CD4-positive, CD25-positive, alpha-beta regulatory T cell (primary cell): ENCODE measurements around the gene SMAD4. TPM values are rescaled to one million over a fixed set of nuclear protein-coding genes. Genes with fewer than 3 reads are reported as not detected.
"Not testable (repeated sequence)": the region's sequence is repeated elsewhere in the genome, so short reads cannot be mapped to it uniquely, and the experiment has no call there.

Experiments used
- ATAC-seq, 2 donors: fragments of 150-1000 bp; cut with Tn5 transposase; one replicate each; pipeline ENCODE4 v1.10.0; 2021; ENCODE audit warnings: low read depth in 2 of 2, moderate number of reproducible peaks in 2 of 2, moderate library complexity in 1 of 2
- DNase-seq, 3 donors: peaks; one replicate each; pipeline versions ENCODE4 v3.0.0 to v3.0.0-alpha.2; 2012 to 2022; ENCODE audit warnings: mixed read lengths in 1 of 3
- H3K27ac ChIP-seq: one replicate; pipeline ENCODE4 v1.7.0; 2013; ENCODE audit warnings: mild to moderate bottlenecking, low read length; ENCODE audit not compliant: insufficient read depth, poor library complexity, severe bottlenecking
- H3K27me3 ChIP-seq: one replicate; pipeline ENCODE4 v1.7.0; 2013; ENCODE audit warnings: low read length; ENCODE audit not compliant: control insufficient read depth, insufficient read depth
- H3K36me3 ChIP-seq: one replicate; pipeline ENCODE4 v1.7.0; 2013; ENCODE audit warnings: mild to moderate bottlenecking, low read length, moderate library complexity; ENCODE audit not compliant: control insufficient read depth, insufficient read depth
- H3K4me1 ChIP-seq: 2 replicates; pipeline ENCODE4 v1.7.0; 2013; ENCODE audit warnings: mild to moderate bottlenecking, low read length; ENCODE audit not compliant: insufficient read depth, control insufficient read depth, poor library complexity, severe bottlenecking
- H3K4me3 ChIP-seq: one replicate; pipeline ENCODE4 v1.7.0; 2013; ENCODE audit warnings: low read depth, mild to moderate bottlenecking, low read length, moderate library complexity
- H3K9me3 ChIP-seq, 2 experiments: 1 replicate in 1 of 2; 2 replicates in 1 of 2; pipeline ENCODE4 v1.7.0; 2013; ENCODE audit warnings: low read length in 2 of 2, mild to moderate bottlenecking in 1 of 2, moderate library complexity in 1 of 2; ENCODE audit not compliant: control insufficient read depth in 2 of 2
- H3K27ac Mint-ChIP-seq, 3 donors: one replicate each; pipeline ENCODE4 v1.8.0; 2020 to 2022; ENCODE audit warnings: mild to moderate bottlenecking in 3 of 3, mixed read lengths in 3 of 3, moderate library complexity in 2 of 3
- H3K27me3 Mint-ChIP-seq: one replicate; pipeline ENCODE4 v1.8.0; 2022; ENCODE audit warnings: mild to moderate bottlenecking, mixed read lengths
- H3K36me3 Mint-ChIP-seq: one replicate; pipeline ENCODE4 v1.8.0; 2020; ENCODE audit warnings: mixed read lengths
- H3K4me1 Mint-ChIP-seq, 4 donors: one replicate each; pipeline ENCODE4 v1.8.0; 2020 to 2022; ENCODE audit warnings: mixed read lengths in 4 of 4, mild to moderate bottlenecking in 1 of 4
- H3K4me3 Mint-ChIP-seq, 4 donors: one replicate each; pipeline ENCODE4 v1.8.0; 2020 to 2022; ENCODE audit warnings: mild to moderate bottlenecking in 4 of 4, mixed read lengths in 4 of 4, moderate library complexity in 3 of 4
- H3K9me3 Mint-ChIP-seq, 7 donors: one replicate each; pipeline ENCODE4 v1.8.0; 2020 to 2022; ENCODE audit warnings: mixed read lengths in 7 of 7, mild to moderate bottlenecking in 3 of 7, moderate library complexity in 2 of 7
- polyA plus RNA-seq, 4 donors: library from polyadenylated mRNA; unstranded; fragments of 300-500 nt; fragmentation: Illumina TruSeq; gene quantifications; one replicate each; pipeline ENCODE4 v1.2.3, GENCODE V29; 2021
- total RNA-seq: library from RNA; stranded (reverse); gene quantifications from one replicate; pipeline ENCODE4 v1.2.3, GENCODE V29; 2022

Gene SMAD4
- total and polyA plus RNA-seq, 5 donors from 2014 or later: 61.5 to 89.5 (median 81.1) TPM

DNA sequence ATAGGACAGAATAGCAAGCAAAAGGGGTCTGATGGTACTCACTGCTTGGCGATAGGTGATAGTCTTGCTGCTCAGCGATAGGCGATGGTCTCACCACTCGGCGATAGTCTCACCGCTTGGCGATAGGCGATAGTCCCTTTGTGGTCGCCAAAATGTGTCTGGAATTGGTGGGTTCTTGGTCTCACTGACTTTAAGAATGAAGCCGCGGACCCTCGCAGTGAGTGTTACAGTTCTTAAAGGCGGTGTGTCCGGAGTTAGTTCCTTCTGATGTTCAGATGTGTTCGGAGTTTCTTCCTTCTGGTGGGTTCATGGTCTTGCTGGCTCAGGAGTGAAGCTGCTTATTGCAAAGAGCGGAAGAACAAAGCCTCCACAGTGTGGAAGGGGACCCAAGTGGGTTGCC, 90.0 kb downstream of the SMAD4 start:
- H3K4me3 ChIP-seq, ATAC-seq, H3K27ac Mint-ChIP-seq, H3K36me3 Mint-ChIP-seq, H3K27ac ChIP-seq, H3K4me3 Mint-ChIP-seq, H3K9me3 ChIP-seq, DNase-seq, H3K36me3 ChIP-seq, H3K4me1 ChIP-seq, H3K9me3 Mint-ChIP-seq, H3K27me3 Mint-ChIP-seq, H3K27me3 ChIP-seq, H3K4me1 Mint-ChIP-seq: not testable (repeated sequence)

DNA sequence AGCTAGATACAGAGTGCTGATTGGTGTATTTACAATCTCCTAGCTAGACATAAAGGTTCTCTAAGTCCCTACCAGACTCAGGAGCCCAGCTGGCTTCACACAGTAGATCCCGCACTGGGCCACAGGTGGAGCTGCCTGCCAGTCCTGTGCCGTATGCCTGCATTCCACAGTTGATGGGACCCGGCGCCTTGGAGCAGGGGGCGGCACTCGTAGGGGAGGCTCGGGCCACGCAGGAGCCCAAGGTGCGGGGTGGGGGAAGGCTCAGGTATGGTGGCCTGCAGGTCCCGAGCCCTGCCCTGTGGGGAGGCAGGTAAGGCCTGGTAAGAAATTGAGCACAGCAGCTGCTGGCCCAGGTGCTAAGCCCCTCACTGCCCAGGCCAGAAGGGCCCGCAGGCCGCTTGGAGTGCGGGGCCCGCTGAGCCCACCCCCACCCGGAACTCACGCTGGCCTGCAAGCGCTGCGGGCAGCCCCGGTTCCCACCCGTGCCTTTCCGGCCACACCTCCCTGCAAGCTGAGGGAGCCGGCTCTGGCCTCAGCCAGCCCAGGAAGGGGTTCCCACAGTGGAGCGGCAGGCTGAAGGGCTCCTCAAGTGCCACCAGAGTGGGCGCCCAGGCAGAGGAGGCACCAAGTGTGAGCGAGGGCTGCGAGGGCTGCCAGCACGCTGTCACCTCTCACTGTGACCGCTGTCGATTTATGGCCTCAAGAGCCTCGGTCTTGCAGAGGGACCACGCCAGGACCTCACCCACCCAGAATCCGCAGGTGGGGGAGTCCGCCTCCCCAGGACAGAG, 91.0 kb downstream of the SMAD4 start:
- H3K27me3 Mint-ChIP-seq: no peaks in the 10 kb centered on the region
- Histone ChIP-seq H3K27ac (no peak overlapping the region), H3K27me3 (no peaks in the 10 kb centered on the region)

DNA sequence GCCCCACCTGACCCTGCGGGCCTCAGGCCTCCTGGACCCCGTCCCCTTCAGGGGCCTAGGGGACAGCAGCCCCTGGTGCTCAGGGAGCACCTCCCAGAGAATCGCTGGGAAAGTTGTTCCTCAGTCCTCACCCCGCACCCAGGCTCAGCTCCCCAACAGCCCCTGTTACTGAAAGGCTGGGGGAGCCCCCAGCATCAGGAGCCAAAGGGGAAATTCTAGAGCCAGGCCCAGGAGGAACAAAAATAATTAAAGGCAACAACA, 91.5 kb downstream of the SMAD4 start:
- no peaks in the 10 kb centered on the region for H3K27me3 ChIP-seq
- Mint-ChIP-seq H3K9me3 (peaks cover 0 to 4% (median 3%) of the 10 kb centered on the region in 7 donors), H3K4me1 (no peaks in the 10 kb centered on the region), H3K4me3 (no peak overlapping the region), H3K36me3 (no peaks in the 10 kb centered on the region), H3K27ac (no peak overlapping the region), H3K27me3 (no peaks in the 10 kb centered on the region)
- H3K9me3 ChIP-seq: no peaks in the 10 kb centered on the region
- ATAC-seq (no peak), DNase-seq (no peak)
- H3K4me3 ChIP-seq: no peak overlapping the region
- no peaks in the 10 kb centered on the region for H3K36me3 ChIP-seq
- no peak overlapping the region for H3K27ac ChIP-seq
- no peaks in the 10 kb centered on the region for H3K4me1 ChIP-seq

More for the DNA sequence above, 91.0 kb downstream of the SMAD4 start:
- DNase-seq: no peak
- Mint-ChIP-seq H3K4me3 (no peak overlapping the region), H3K4me1 (no peaks in the 10 kb centered on the region), H3K9me3 (peaks cover 0 to 4% (median 3%) of the 10 kb centered on the region in 7 donors), H3K27ac (no peak overlapping the region), H3K36me3 (no peaks in the 10 kb centered on the region)
- Histone ChIP-seq H3K4me3 (no peak overlapping the region), H3K4me1 (no peaks in the 10 kb centered on the region), H3K36me3 (no peaks in the 10 kb centered on the region), H3K9me3 (no peaks in the 10 kb centered on the region)
- ATAC-seq: no peak

DNA sequence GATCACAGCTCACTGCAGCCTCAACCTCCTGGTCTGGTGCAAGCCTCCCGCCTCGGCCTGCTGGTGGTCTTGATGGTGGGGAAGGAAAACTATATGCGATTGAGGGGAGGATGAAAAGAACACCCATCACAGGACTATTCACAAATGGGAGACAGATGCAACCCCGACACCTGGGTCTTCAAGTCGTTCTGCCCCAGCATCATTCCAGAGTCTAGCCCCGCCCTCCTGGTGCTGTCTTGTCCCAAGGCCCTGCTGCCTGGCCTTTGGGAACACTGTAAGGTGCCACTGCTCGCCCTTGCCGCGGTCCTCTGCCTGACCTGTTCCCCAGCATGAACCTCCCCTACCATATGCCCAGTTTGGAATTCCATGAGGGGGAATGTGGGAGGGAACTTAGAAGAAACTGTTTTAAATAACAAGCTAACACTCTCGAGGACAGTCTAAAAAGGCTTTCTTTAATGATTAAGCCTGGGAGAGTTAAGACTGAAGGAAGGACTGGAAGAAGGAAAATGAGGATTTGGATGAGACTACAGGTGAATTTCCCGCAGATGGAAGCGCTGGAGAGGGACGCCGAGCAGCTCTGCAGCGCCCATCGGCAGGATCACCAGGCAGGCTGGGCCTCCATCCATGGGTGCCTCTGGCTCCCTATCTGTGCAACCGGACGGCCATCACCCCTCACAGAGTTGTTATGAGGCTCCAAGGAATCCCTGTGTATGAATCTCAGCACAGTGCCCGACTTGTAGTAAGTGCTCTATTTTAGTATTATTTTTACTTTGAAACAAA, 92.4 kb downstream of the SMAD4 start:
- Mint-ChIP-seq H3K36me3 (no peaks in the 10 kb centered on the region), H3K4me1 (no peaks in the 10 kb centered on the region), H3K27me3 (no peaks in the 10 kb centered on the region), H3K27ac (no peak overlapping the region), H3K4me3 (no peak overlapping the region), H3K9me3 (peaks cover 0 to 4% (median 3%) of the 10 kb centered on the region in 7 donors)
- no peaks in the 10 kb centered on the region for H3K27me3 ChIP-seq
- DNase-seq (no peak), ATAC-seq (no peak)
- H3K9me3 ChIP-seq: no peaks in the 10 kb centered on the region
- no peaks in the 10 kb centered on the region for H3K4me1 ChIP-seq
- no peaks in the 10 kb centered on the region for H3K36me3 ChIP-seq
- H3K4me3 ChIP-seq: no peak overlapping the region
- no peak overlapping the region for H3K27ac ChIP-seq

DNA sequence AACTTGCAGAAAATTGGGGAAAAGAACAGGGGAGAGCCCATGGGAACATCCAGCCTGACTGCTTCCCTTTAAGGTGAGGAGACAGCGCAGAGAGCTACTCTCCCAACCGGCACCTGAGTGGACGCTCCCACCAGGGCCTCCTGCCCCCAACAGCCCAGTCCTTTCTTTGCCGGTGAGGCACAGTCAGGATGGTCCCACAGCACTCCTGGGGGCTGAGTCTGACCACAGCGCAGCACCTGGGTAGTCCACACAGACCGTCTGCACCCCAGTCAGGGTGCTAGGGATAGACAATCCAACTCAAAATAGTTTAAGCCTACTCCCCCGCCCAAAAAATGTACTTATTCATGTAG, 93.0 kb downstream of the SMAD4 start:
- Histone ChIP-seq H3K27me3 (no peaks in the 10 kb centered on the region), H3K4me1 (no peaks in the 10 kb centered on the region), H3K27ac (no peak overlapping the region), H3K9me3 (no peaks in the 10 kb centered on the region), H3K36me3 (no peaks in the 10 kb centered on the region), H3K4me3 (no peak overlapping the region)
- no peaks in the 10 kb centered on the region for H3K4me1 Mint-ChIP-seq
- H3K36me3 Mint-ChIP-seq: no peaks in the 10 kb centered on the region
- ATAC-seq: no peak
- no peak overlapping the region for H3K4me3 Mint-ChIP-seq
- H3K27ac Mint-ChIP-seq: no peak overlapping the region
- DNase-seq: no peak
- H3K9me3 Mint-ChIP-seq: peaks cover 0 to 4% (median 3%) of the 10 kb centered on the region in 7 donors
- H3K27me3 Mint-ChIP-seq: no peaks in the 10 kb centered on the region

DNA sequence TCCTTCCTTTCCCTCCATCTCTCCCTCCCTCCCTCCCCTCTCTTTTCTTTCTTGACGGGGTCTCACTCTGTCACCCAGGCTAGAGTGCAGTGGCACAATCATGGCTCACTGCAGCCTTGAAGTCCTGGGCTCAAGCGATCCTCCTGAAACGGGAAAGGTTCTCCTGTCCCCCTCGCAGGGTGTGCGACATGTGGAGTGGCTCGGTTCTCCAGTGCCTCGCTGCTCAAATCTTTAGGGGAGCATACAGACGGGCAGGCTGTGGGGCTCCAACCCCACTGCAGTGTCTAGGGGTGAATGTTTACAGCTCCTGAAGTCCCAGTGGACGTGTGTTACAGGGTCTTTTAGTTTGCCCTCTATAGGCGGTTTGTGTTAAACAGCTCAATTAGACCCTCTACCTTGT, 93.5 kb downstream of the SMAD4 start:
- no peak for DNase-seq
- no peak for ATAC-seq
- Histone ChIP-seq H3K36me3 (no peaks in the 10 kb centered on the region), H3K9me3 (no peaks in the 10 kb centered on the region), H3K4me3 (no peak overlapping the region), H3K27me3 (no peaks in the 10 kb centered on the region), H3K27ac (no peak overlapping the region), H3K4me1 (no peaks in the 10 kb centered on the region)
- H3K4me3 Mint-ChIP-seq: no peak overlapping the region
- H3K27me3 Mint-ChIP-seq: no peaks in the 10 kb centered on the region
- H3K4me1 Mint-ChIP-seq: no peaks in the 10 kb centered on the region
- H3K9me3 Mint-ChIP-seq: peaks cover 0 to 2% (median 0%) of the 10 kb centered on the region in 7 donors
- H3K36me3 Mint-ChIP-seq: no peaks in the 10 kb centered on the region
- no peak overlapping the region for H3K27ac Mint-ChIP-seq

DNA sequence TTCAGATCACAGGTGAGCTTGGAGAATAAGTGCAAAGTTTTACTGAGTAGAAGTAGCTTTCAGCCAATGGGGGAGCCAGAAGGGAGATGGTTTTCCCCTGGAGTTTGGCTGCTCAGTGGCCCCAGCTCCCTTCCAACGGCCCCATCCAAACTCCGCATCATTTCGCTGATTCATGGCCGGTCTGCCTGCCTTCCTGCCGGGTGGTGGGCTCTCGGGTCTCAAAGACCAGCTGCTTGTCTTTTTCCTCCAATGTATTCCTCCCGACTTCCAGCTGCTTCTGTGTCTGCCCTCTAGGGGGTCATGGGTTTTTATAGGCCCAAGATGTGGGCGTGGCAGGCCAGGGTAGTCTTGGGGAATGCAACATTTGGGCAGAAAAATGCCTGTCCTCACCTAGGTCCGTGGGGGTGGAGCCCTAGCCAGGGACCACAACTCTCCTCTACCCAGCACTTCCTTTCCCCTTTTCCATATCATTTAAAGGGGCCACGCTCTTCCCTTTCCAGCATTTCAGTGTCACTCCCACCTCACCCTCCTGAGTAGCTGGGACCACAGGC, 94.0 kb downstream of the SMAD4 start:
- Mint-ChIP-seq H3K36me3 (no peaks in the 10 kb centered on the region), H3K27me3 (no peaks in the 10 kb centered on the region), H3K4me3 (no peak overlapping the region), H3K27ac (no peak overlapping the region), H3K4me1 (no peaks in the 10 kb centered on the region), H3K9me3 (peaks cover 0 to 2% (median 0%) of the 10 kb centered on the region in 7 donors)
- no peaks in the 10 kb centered on the region for H3K9me3 ChIP-seq
- no peak overlapping the region for H3K27ac ChIP-seq
- no peaks in the 10 kb centered on the region for H3K4me1 ChIP-seq
- no peaks in the 10 kb centered on the region for H3K36me3 ChIP-seq
- H3K4me3 ChIP-seq: no peak overlapping the region
- ATAC-seq (no peak), DNase-seq (no peak)
- H3K27me3 ChIP-seq: no peaks in the 10 kb centered on the region

DNA sequence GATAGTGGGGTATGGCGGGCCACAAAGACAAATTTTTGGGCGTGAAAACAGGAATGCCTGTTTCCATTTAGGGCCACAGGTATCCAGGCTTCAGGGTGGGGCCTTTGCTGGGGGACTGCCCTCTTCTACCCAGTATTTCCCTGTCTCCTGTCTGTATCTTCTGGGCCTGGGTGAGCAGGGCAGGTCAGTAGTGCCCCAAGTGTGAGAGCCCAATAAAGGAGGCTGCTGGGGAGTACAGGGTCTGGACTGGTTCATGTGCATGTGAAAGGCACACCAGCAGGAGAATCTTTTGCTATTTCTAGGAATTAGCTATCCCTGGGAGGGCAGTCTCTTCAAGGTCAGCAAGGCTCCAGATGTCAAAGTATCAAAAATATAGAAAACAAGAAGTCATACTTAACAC, 96.0 kb downstream of the SMAD4 start:
- H3K4me1 Mint-ChIP-seq: no peaks in the 10 kb centered on the region
- no peak overlapping the region for H3K4me3 ChIP-seq
- H3K27me3 Mint-ChIP-seq: no peaks in the 10 kb centered on the region
- H3K4me1 ChIP-seq: no peaks in the 10 kb centered on the region
- H3K27ac Mint-ChIP-seq: no peak overlapping the region
- DNase-seq (no peak), ATAC-seq (no peak)
- H3K27me3 ChIP-seq: no peaks in the 10 kb centered on the region
- H3K36me3 ChIP-seq: no peaks in the 10 kb centered on the region
- no peak overlapping the region for H3K27ac ChIP-seq
- H3K4me3 Mint-ChIP-seq: no peak overlapping the region
- H3K9me3 ChIP-seq: no peaks in the 10 kb centered on the region
- H3K9me3 Mint-ChIP-seq: peaks cover 0 to 3% (median 0%) of the 10 kb centered on the region in 7 donors
- no peaks in the 10 kb centered on the region for H3K36me3 Mint-ChIP-seq
